Left kidney (tissue), 2 donors: ENCODE results near the gene APEX2. TPM values are rescaled to one million over a fixed set of nuclear protein-coding genes. Genes with fewer than 3 reads are reported as not detected.
"Not testable (repeated sequence)": the region's sequence is repeated elsewhere in the genome, so short reads cannot be mapped to it uniquely, and the experiment has no call there.

Source experiments
- DNase-seq: peaks from one replicate; pipeline ENCODE4 v3.0.0-alpha.2; 2013
- polyA plus RNA-seq: library from polyadenylated mRNA; unstranded; fragments of 120-200 nt; gene quantifications from one replicate; pipeline ENCODE4 v1.2.1, GENCODE V29; 2013; ENCODE audit not compliant: insufficient read length

The APEX2 gene
- polyA plus RNA-seq, 1 donor = 14.3 TPM

DNA sequence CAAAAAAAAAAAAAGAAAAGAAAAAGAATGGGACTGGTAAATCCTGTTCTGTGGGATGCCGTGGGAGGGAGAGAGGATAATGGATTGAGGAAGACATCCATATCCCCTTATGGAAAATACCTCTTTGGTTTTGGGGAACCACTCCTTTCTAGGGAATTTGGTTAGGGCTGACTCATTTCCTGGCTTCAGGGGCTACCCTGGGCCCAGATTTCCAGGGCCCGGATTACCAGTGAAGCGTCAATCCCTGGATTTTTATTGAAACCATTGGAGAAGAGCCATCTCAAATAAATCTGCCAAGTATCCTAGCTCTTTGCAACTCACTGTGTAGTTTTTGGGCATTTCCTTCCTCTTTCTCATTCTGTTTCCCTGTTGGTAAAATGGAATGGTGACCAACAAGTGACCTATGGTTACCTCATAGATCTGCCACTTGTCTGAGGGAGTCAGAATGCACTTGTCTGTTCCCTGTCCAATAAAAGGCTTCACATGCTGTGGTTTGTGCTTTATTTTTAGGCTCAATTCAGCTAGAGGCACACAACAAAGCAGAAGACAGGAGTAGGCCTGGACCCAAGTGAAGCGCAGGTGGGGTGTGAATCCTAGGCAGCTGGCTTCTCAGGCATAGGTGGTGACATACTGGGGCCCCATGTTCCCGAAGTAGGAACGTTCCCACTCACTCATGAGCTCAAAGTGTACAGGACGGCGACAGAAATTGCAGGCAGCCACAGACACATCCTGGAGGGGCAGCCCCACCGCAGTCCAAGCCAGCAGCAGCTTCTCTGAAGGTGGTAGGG, 8.6 kb downstream of the APEX2 start:
- no peak for DNase-seq

DNA sequence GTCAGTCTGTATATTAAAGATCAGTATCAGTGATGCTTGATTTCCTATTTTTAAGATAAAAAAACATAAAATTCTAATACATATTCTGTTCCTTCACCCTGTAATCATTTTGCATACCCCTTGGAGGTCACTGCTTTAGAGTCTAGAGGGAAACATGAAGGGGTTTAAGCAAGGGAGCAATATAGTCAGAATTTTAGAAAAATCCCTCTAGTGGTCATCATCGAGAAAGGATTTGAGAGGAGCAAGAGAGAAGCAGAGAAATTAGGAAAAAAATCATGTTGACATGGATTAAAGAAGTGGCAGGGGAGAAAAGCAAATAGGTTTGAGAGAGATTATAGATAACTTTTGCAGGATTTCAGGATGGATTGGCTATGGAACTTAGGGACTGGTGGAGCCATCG, 11.1 kb downstream of the APEX2 start:
- no peak for DNase-seq

- no peak for DNase-seq
Measured at GRCh38 chrX:55014897-55015299, 14.7 kb downstream of the APEX2 start.

GRCh38 chrX:55026143-55026542, 26.0 kb downstream of the APEX2 start:
- no peak for DNase-seq

GRCh38 chrX:55026840-55027239, 26.7 kb downstream of the APEX2 start:
- no peak for DNase-seq

DNA sequence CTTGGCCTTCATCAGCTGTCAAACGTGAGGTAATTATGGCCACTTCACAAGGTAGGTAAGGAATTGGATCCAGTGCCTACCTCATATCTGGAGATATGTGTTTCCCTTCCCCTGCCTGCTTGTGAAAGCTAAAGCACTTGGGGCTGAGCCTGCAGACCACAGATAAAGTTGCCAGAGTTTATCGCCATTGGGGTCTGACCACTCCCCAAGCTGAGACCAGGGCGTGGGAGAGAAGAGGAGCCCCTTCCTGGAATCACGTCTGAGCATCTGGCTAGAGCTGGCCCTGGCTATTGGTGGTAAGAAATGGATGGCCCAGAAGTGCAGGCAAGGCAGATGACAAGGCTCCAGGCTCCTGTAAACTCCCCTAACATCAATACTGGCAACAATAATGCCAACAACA, 27.9 kb downstream of the APEX2 start:
- no peak for DNase-seq

GRCh38 chrX:55028611-55029010, 28.4 kb downstream of the APEX2 start:
- DNase-seq = no peak

GRCh38 chrX:55029291-55029690, 29.1 kb downstream of the APEX2 start:
- DNase-seq = no peak

DNA sequence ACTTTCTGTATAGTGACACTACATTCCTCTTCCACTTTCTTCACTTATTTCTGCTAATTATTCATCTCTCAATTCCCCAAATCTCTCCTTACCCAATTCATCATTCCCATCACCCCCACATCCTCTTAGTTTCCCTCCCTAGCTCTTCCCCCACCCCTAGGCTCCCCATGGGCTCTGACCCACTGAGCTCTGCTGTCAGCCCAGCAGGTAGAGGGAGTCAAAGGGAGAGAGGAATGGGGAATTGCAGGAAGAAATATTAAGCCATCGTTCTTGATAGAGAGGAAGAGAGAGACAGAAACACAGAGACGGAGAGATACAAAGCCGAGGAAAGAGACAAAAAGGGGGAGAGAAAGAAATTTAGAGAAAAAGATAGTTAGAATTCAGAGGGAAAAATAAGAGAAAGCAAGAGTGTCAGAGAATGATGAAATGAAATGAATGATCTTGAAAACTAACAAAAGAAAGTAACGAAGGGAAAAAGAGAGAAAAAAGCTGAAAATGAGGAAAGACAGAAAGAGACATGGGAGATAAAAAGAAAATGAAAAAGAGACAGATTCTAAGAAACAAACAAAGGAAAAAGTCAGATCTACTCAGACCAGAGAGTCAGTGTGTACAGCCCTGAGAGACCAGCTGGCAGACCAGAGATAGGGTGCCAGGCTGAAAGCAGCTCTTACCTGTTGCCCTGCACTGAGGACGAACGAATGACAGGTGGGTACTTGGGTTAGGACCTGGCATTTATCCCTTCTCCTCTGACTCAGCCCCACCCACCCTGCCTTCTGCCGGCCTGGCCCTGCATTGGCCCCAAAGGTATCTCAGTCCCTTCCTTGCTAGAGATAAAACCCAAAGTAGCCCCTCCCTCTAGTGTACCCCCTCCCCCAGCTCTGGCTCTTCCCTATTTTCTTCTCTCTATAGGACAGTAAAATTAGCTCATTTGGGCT, 30.4 kb downstream of the APEX2 start, which contains the start of gene ALAS2:
Gene ALAS2 (minus strand): TSS at position 707 of the 935 bp plus-strand sequence. CDS start 4,977 bp downstream, outside the sequence.
- DNase-seq = no peak

GRCh38 chrX:55033429-55033828, 33.3 kb downstream of the APEX2 start:
- DNase-seq = no peak

GRCh38 chrX:55039471-55039870, 39.3 kb downstream of the APEX2 start:
- DNase-seq = no peak

DNA sequence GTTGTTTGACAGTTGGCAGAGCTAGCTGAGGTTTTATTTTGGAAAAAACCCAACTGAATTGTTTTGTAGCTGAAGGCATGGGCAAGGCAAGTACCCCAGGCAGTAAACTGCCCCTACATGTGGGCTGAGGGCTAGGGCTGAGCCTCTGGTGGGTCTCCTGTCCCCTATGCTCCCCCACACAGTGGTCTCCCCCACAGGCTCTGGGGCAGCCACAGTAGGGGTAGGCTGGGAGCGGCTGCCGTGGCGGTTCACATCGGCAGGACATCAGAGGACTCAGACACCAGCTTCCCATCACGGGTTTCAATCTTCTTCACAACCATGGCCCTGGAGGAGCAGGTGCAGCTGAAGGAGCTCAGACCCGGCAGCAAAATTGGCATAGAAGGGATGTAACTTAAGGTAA, 41.4 kb downstream of the APEX2 start:
- DNase-seq = no peak

DNA sequence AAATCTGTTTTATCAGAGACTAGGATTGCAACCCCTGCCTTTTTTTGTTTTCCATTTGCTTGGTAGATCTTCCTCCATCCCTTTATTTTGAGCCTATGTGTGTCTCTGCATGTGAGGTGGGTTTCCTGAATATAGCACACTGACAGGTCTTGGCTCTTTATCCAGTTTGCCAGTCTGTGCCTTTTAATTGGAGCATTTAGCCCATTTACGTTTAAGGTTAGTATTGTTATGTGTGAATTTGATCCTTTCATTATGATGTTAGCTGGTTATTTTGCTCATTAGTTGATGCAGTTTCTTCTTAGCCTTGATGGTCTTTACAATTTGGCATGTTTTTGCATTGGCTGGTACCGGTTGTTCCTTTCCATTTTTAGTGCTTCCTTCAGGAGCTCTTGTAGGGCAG, 50.4 kb downstream of the APEX2 start:
- DNase-seq = not testable (repeated sequence)

DNA sequence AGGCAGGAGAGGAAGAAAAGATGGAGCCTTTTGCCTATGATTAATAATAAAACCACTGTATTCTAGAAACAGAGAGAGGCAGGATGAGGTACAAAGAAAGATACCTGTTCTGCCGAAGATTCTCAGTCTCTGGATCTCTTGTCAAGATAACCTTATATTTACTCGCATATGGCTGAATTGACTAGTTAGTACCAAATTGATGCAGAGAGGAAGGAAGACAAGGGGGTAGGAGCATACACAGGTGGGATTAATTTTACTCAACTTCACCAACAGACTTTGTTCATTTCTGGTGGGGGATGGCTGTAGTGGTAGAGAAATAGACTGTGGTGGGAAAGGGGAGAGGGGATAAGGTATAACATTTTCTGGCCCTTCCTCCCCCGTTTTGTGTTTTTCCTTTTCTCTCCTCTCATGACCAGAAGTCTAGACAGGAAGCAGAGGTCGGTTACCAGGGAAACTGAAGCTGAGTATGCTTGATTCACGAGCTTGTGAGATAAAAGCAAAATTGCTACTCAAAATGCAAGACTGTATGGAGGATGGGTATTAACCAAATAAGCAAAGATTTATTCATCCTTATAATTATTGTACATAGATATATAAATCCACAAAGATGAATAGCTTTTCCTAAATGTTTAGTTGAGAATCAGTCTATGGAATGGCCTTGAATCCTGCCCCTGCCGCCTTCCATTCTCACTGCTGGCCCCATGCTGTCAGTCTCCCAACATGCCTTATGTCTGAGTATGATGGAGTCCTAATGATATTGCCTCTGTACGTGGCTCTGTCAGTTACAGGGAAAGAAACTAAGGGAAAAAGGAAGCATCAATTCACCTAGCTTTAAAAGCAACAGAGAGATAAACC, 56.9 kb downstream of the APEX2 start:
- peak; percentile 22 for DNase-seq

DNA sequence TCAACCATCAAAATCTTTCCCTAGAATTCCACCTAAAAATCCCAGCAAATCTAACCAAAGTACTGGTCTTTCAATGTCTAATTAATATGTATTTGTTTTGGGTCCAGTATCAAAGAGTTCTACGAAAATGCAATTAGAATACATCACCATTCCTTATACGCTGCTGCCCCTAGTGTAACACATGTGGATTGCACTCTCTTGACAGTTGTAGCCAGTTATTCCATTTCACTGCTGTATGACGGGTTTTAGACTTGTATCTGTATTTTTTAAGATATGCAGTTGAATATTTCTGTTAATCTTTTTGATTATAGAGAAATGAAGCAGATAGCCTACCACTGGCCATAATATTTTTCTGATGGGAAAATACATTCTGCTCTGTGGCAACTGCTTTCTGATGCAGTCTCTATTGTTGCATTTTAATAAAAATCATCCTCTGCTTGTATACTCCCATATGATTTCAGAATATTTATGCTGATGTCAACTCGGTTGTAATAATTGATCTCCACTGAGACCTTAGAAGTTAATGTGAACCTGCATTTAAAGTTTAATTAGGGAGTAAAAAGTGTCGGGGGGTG, 57.6 kb downstream of the APEX2 start:
- DNase-seq = peak; percentile 28

Other genes starting within 250 kb of the APEX2 start
- 0.18 TPM for gene ITIH6, start 202.1 kb upstream of the APEX2 start, polyA plus RNA-seq
- 661 TPM for gene MAGED2, start 192.6 kb upstream of the APEX2 start, polyA plus RNA-seq
- 129 TPM for gene TRO, start 79.5 kb upstream of the APEX2 start, polyA plus RNA-seq
- 0.73 TPM for gene PFKFB1, start 6.2 kb upstream of the APEX2 start, polyA plus RNA-seq
- 8.1 TPM for gene ALAS2, start 30.6 kb downstream of the APEX2 start, polyA plus RNA-seq
- 0.32 TPM for gene PAGE2B, start 74.7 kb downstream of the APEX2 start, polyA plus RNA-seq
- not detected for gene PAGE2, start 88.7 kb downstream of the APEX2 start, polyA plus RNA-seq
- gene PAGE5, start 220.0 kb downstream of the APEX2 start, polyA plus RNA-seq = not detected